Mesendoderm (in vitro differentiated cells): ENCODE results near the gene CLDN19.
A peak's percentile ranks its signal among the peaks of the same experiment; 100 is the strongest.

Source experiments
- DNase-seq: peaks from one replicate; pipeline ENCODE4 v3.0.0; 2013
- H2AK5ac ChIP-seq: 2 replicates; pipeline ENCODE4 v1.6.1; 2013; ENCODE audit warnings: low read length, inconsistent platforms
- H2BK120ac ChIP-seq: 2 replicates; pipeline ENCODE4 v1.6.1; 2013; ENCODE audit warnings: low read depth, mild to moderate bottlenecking, low read length, moderate library complexity, mixed read lengths
- H2BK15ac ChIP-seq: replicated peaks from 2 replicates; pipeline ENCODE4 v1.6.1; 2013; ENCODE audit warnings: low read depth, mild to moderate bottlenecking, moderate library complexity
- H2BK5ac ChIP-seq: 2 replicates; pipeline ENCODE4 v1.6.1; 2013; ENCODE audit warnings: low read length, inconsistent platforms
- H3K18ac ChIP-seq: 2 replicates; pipeline ENCODE4 v1.6.1; 2013; ENCODE audit warnings: mild to moderate bottlenecking, low read length, mixed read lengths
- H3K23ac ChIP-seq: one replicate; pipeline ENCODE4 v1.6.1; 2013; ENCODE audit warnings: low read length
- H3K27ac ChIP-seq: 2 replicates; pipeline ENCODE4 v1.5.1; 2013; ENCODE audit warnings: low read depth, mild to moderate bottlenecking, inconsistent platforms, low read length, moderate library complexity
- H3K27me3 ChIP-seq: 2 replicates; pipeline ENCODE4 v1.6.1; 2013; ENCODE audit warnings: low read length, control low read depth, mild to moderate bottlenecking, inconsistent platforms; ENCODE audit not compliant: insufficient read depth, poor library complexity
- H3K36me3 ChIP-seq: 2 replicates; pipeline ENCODE4 v1.6.1; 2013; ENCODE audit warnings: low read length, inconsistent platforms; ENCODE audit not compliant: control insufficient read depth, insufficient read depth
- H3K4ac ChIP-seq: one replicate; pipeline ENCODE4 v1.6.1; 2013; ENCODE audit warnings: low read depth, mild to moderate bottlenecking, low read length, moderate library complexity
- H3K4me1 ChIP-seq: 2 replicates; pipeline ENCODE4 v1.6.1; 2013; ENCODE audit warnings: low read depth, low read length, inconsistent platforms; ENCODE audit not compliant: control insufficient read depth
- H3K4me2 ChIP-seq: 2 replicates; pipeline ENCODE4 v1.6.1; 2013; ENCODE audit warnings: low read length
- H3K4me3 ChIP-seq: 2 replicates; pipeline ENCODE4 v1.5.1; 2013; ENCODE audit warnings: mild to moderate bottlenecking, low read length
- H3K56ac ChIP-seq: one replicate; pipeline ENCODE4 v1.6.1; 2013; ENCODE audit warnings: low read length
- H3K79me1 ChIP-seq: 2 replicates; pipeline ENCODE4 v1.6.1; 2013; ENCODE audit warnings: low read length, inconsistent platforms
- H3K79me2 ChIP-seq: 2 replicates; pipeline ENCODE4 v1.6.1; 2013; ENCODE audit warnings: mild to moderate bottlenecking, low read length; ENCODE audit not compliant: control insufficient read depth, insufficient read depth
- H3K9ac ChIP-seq: 2 replicates; pipeline ENCODE4 v1.6.1; 2013; ENCODE audit warnings: low read length, inconsistent platforms
- H4K5ac ChIP-seq: one replicate; pipeline ENCODE4 v1.6.1; 2013; ENCODE audit warnings: low read length
- H4K8ac ChIP-seq: one replicate; pipeline ENCODE4 v1.6.1; 2013; ENCODE audit warnings: low read depth, mild to moderate bottlenecking, control low read depth, low read length, moderate library complexity
- WGBS: extraction: QIAGEN DNeasy Blood & Tissue Kit; methylation state at CpG from one replicate; pipeline ENCODE4 v1.1.7; 2013; ENCODE audit warnings: low lambda C conversion rate, missing lambda C conversion rate; ENCODE audit not compliant: insufficient coverage; ENCODE audit errors: extremely low coverage; 5-methylcytosine and 5-hydroxymethylcytosine counted together

Gene CLDN19

GRCh38 chr1:42737257-42737656 is 2.8 kb downstream of the CLDN19 start:
- DNase-seq, result no peak
- no CpG with 5 or more reads among the region's 5 CpGs for WGBS

GRCh38 chr1:42736571-42737200 is 3.4 kb downstream of the CLDN19 start:
- no peak for DNase-seq

More at GRCh38 chr1:42737257-42737656, 2.8 kb downstream of the CLDN19 start:
- Histone ChIP-seq H3K36me3 (no peaks in the 10 kb centered on the region), H3K79me2 (no peaks in the 10 kb centered on the region), H4K8ac (no peak overlapping the region), H4K5ac (no peak overlapping the region), H3K4ac (no peak overlapping the region), H2BK120ac (no peak overlapping the region), H3K27ac (no peak overlapping the region), H2BK5ac (no peak overlapping the region), H3K27me3 (no peaks in the 10 kb centered on the region), H2AK5ac (no peak overlapping the region), H3K18ac (no peak overlapping the region), H3K4me2 (no peak overlapping the region), H2BK15ac (no peak overlapping the region), H3K23ac (no peak overlapping the region), H3K9ac (no peak overlapping the region), H3K79me1 (no peaks in the 10 kb centered on the region), H3K56ac (no peak overlapping the region), H3K4me3 (no peak overlapping the region), H3K4me1 (peaks cover 4% of the 10 kb centered on the region)

GRCh38 chr1:42736152-42736551 is 3.9 kb downstream of the CLDN19 start:
- Histone ChIP-seq H3K4ac (no peak overlapping the region), H3K56ac (peak overlapping the region; percentile 56), H3K36me3 (no peaks in the 10 kb centered on the region), H3K9ac (no peak overlapping the region), H3K79me1 (no peaks in the 10 kb centered on the region), H4K8ac (no peak overlapping the region), H4K5ac (no peak overlapping the region), H3K27me3 (no peaks in the 10 kb centered on the region), H3K4me1 (peaks cover 2% of the 10 kb centered on the region), H3K23ac (no peak overlapping the region), H2BK15ac (no peak overlapping the region), H3K79me2 (no peaks in the 10 kb centered on the region), H2AK5ac (no peak overlapping the region), H2BK120ac (no peak overlapping the region), H3K27ac (no peak overlapping the region), H3K18ac (no peak overlapping the region), H3K4me3 (no peak overlapping the region), H3K4me2 (no peak overlapping the region), H2BK5ac (no peak overlapping the region)
- DNase-seq, result peak; percentile 73
- WGBS, result no CpG with 5 or more reads among the region's 4 CpGs

More at GRCh38 chr1:42736571-42737200, 3.4 kb downstream of the CLDN19 start:
- Histone ChIP-seq H3K79me2 (no peaks in the 10 kb centered on the region), H3K4me2 (no peak overlapping the region), H4K8ac (no peak overlapping the region), H3K4ac (no peak overlapping the region), H3K36me3 (no peaks in the 10 kb centered on the region), H3K4me3 (no peak overlapping the region), H3K56ac (peak overlapping the region; percentile 56), H4K5ac (no peak overlapping the region), H2BK5ac (no peak overlapping the region), H2BK15ac (no peak overlapping the region), H2AK5ac (no peak overlapping the region), H2BK120ac (no peak overlapping the region), H3K4me1 (peaks cover 4% of the 10 kb centered on the region), H3K23ac (no peak overlapping the region), H3K79me1 (no peaks in the 10 kb centered on the region), H3K27ac (no peak overlapping the region), H3K27me3 (no peaks in the 10 kb centered on the region), H3K9ac (no peak overlapping the region), H3K18ac (no peak overlapping the region)
- WGBS, result no CpG with 5 or more reads among the region's 8 CpGs

- peaks cover 2% of the 10 kb centered on the region for H3K4me1 ChIP-seq
- H2BK120ac ChIP-seq, result no peak overlapping the region
- no peaks in the 10 kb centered on the region for H3K27me3 ChIP-seq
- no peak overlapping the region for H2BK5ac ChIP-seq
- WGBS, result no CpG with 5 or more reads among the region's 14 CpGs
- no peak overlapping the region for H3K9ac ChIP-seq
- H3K56ac ChIP-seq, result no peak overlapping the region
- H2AK5ac ChIP-seq, result no peak overlapping the region
- H2BK15ac ChIP-seq, result no peak overlapping the region
- no peak overlapping the region for H3K4me3 ChIP-seq
- no peaks in the 10 kb centered on the region for H3K79me2 ChIP-seq
- no peak overlapping the region for H3K27ac ChIP-seq
- no peak for DNase-seq
- H3K4ac ChIP-seq, result no peak overlapping the region
- no peak overlapping the region for H3K18ac ChIP-seq
- H3K4me2 ChIP-seq, result no peak overlapping the region
- H3K79me1 ChIP-seq, result no peaks in the 10 kb centered on the region
- H3K36me3 ChIP-seq, result no peaks in the 10 kb centered on the region
- no peak overlapping the region for H4K8ac ChIP-seq
- H3K23ac ChIP-seq, result no peak overlapping the region
- H4K5ac ChIP-seq, result no peak overlapping the region
Measured at GRCh38 chr1:42735477-42736105, 4.4 kb downstream of the CLDN19 start.

GRCh38 chr1:42735056-42735455 is 5.0 kb downstream of the CLDN19 start:
- Histone ChIP-seq H3K79me2 (no peaks in the 10 kb centered on the region), H3K79me1 (no peaks in the 10 kb centered on the region), H3K36me3 (no peaks in the 10 kb centered on the region), H2BK5ac (no peak overlapping the region), H3K18ac (no peak overlapping the region), H3K27ac (no peak overlapping the region), H2AK5ac (no peak overlapping the region), H3K4me2 (no peak overlapping the region), H2BK120ac (no peak overlapping the region), H4K8ac (no peak overlapping the region), H3K4me3 (no peak overlapping the region), H3K23ac (no peak overlapping the region), H3K9ac (no peak overlapping the region), H3K56ac (no peak overlapping the region), H3K4me1 (peaks cover 2% of the 10 kb centered on the region), H3K27me3 (no peaks in the 10 kb centered on the region), H4K5ac (no peak overlapping the region), H3K4ac (no peak overlapping the region), H2BK15ac (no peak overlapping the region)
- DNase-seq, result no peak
- WGBS, result no CpG with 5 or more reads among the region's 11 CpGs
